NK-92 (cell line): ENCODE results near the gene TRAM2.

Experiments used
- DNase-seq: peaks from one replicate; lab custom pipeline; 2025; ENCODE audit not compliant: unreplicated experiment; lab: John Stamatoyannopoulos, UW

The TRAM2 gene

GRCh38 chr6:52531834-52532233 is 45.0 kb downstream of the TRAM2 start:
- DNase-seq, result no peak

DNA sequence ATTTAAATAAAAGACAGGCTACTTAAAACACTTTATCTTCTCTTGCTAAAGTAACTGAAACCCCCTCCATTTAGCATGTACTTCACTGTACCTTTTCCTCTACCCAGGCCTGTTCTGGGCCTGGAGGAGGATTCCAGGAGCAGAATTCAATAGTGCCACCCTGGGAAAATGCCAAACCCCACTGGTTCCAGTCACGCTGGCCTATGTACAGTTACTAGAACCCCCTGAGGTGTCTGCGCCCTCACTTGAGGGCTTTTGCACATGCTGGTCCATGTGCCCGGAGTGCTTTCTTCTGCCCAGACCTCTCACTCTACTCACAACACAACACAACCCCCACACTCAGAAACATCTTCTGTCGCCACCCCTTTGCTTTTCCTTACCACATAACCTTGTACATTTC is 45.5 kb downstream of the TRAM2 start:
- no peak for DNase-seq

- no peak for DNase-seq
Observed at GRCh38 chr6:52530351-52530750, 46.5 kb downstream of the TRAM2 start.

GRCh38 chr6:52529311-52529710 is 47.5 kb downstream of the TRAM2 start:
- DNase-seq, result no peak

- no peak for DNase-seq
Observed at GRCh38 chr6:52527436-52527835, 49.4 kb downstream of the TRAM2 start.

- DNase-seq, result no peak
Observed at GRCh38 chr6:52526634-52527033, 50.2 kb downstream of the TRAM2 start.

- no peak for DNase-seq
Observed at GRCh38 chr6:52524918-52525317, 51.9 kb downstream of the TRAM2 start.

DNA sequence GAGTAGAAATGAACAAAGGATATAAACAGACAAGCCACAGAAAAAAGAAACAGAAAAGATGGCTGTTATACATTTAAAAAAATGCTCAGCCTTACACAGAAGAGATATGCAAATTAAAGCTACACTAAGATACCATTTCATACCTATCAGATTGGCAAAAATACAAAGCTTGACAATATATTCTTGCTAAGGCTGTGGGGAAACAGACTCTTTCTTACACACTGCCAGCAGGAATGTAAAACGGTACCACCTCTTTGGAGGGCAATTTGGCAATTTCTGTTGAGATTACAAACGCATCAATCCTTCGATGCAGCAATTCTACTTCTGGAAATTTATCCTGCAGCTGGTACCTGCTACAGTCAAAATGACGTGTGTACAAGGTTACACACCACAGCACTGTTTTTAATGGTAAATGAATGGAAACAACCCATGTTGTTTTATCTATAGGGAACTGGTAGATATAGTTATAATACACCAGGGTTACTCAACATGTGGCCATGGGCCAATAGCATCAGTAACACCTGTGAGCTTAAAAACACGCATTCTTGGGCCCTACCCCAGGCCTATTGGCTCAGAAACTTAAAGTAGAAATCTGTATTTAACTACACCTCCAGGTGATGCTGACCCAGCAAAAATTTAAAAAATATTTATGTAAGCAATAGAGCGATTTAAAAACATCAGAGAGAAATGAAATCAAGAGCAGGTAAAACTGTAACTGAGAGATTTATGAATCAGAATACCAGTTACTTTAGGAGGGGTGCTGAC is 53.3 kb downstream of the TRAM2 start:
- no peak for DNase-seq

DNA sequence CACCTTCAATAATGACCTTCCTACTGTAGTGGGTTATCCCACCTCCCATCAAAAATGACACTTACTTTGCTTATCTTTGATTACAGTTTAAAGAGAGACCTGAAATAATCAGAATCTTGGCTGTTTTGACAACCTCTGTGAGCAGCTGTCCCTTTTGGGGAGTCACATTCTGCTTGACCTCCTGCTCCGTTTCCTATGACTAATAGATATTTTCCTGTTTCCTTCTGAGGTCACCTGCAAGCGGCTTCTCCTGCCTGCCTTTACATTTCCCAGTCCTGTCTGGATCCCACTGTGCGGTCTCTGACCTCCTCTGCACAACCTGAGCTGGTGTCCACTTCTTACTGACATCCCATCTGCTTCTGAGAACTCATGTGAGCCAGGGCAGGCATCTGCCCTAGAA is 54.2 kb downstream of the TRAM2 start:
- DNase-seq, result no peak

- no peak for DNase-seq
Observed at GRCh38 chr6:52522151-52522626, 54.7 kb downstream of the TRAM2 start.

- no peak for DNase-seq
Observed at GRCh38 chr6:52519618-52520017, 57.2 kb downstream of the TRAM2 start.

DNA sequence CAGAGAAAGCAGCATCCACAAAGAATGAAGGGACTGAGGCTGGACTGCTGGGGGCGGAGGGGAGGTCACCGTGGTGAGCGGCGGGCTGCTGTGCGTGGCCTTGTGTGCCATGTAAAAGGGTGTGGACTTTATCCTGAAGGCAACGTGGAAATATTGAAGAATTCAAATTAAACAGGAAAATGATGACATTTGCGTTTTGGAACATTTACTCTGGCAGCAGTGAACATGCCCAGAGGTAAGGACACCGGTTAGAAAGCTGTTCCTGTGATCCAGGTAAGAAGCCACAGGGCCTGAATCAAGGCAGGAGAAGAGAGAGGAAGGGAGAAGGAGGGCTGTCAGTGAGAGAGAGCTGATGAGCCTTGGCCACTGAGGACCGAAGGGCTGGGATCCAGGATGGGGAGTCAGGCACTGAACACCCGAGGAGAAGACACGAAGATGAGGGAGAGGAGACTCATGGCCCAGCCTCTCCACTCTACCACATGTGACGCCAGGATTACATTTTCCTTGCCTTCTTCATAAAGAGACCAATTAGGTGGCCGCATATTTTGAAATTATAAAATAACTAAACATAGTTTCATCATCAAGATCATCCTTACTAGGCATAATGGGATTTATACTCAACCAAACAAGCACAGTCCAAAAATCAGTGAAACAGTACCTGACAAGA is 58.4 kb downstream of the TRAM2 start:
- DNase-seq, result no peak

DNA sequence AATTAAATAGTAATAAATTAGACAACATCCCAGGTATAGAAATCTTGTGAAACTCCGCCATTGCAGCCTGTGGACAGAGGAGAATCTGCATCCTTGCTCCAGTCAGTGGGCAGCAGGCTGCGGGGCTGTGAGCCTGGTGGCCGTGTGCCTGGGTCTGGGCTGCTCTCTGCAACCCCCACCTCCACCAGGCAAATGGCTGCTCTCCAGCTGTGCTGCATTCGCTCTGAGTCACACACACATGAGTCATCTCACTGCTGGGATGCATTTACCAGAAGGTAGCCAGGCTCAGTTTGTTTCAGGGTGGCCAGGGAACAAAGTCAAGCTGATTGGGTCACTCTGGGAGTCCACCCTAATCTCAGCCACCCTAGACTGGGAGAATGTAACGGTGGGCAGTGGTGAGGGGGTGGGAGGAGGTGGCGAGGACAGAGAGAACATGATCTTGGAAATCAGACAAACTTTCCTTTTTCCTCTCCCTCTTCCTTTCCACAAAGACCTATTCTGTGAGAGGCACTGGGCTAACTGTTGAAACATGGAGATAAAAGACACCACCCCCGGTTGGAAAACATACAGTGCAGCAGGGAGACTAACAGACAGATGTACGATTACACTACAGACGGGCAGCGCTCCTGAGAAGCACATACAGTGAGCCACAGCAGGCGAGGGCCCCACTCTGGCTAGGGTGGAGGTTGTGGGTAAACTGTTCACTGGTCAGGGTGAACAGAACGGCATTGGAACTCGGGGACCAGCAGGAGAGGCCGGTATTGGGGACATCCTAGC is 59.2 kb downstream of the TRAM2 start:
- no peak for DNase-seq

- DNase-seq, result no peak
Observed at GRCh38 chr6:52516943-52517342, 59.9 kb downstream of the TRAM2 start.

DNA sequence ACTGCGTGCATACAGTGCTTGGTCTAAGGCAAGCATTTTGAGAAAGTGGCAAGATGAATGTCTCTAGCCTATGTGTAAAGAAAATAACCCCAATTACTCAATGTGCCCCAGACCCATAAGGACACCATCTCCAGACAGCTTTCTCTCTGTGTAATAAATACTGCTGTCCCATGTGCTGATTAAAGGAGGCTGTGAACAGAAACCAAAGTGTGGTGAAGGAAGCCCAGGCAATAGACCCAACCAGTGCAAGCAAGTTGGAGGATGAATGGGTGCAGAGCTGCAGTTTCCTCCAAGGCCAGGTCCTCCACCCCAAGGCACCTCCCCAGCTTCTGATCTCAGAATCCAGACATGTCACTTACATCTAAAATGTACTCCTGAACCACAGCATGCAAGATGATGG is 60.6 kb downstream of the TRAM2 start:
- DNase-seq, result no peak

GRCh38 chr6:52515219-52515960 is 61.5 kb downstream of the TRAM2 start:
- no peak for DNase-seq

DNA sequence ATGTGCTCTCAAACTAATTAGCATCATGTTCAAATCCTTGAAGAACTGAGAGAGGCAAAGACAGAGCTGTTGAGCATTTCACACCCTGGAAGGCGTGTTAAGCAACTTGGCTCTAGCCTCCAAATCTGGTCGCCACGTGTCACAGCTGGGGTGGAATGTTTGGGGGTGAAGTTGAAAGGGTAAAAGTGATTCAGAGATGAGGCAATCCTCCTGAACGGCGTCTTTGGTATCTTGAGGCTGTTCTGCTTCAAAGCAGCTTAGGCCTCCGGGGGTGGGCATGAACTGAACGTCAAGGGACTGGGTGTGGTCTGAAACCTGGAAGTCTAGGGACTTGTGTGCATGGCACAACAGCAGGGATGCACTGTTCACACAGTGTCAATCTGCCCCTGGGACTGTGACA is 62.3 kb downstream of the TRAM2 start:
- peak; percentile 11 for DNase-seq

- no peak for DNase-seq
Observed at GRCh38 chr6:52513896-52514295, 63.0 kb downstream of the TRAM2 start.

GRCh38 chr6:52513464-52513863 is 63.4 kb downstream of the TRAM2 start:
- DNase-seq, result no peak

DNA sequence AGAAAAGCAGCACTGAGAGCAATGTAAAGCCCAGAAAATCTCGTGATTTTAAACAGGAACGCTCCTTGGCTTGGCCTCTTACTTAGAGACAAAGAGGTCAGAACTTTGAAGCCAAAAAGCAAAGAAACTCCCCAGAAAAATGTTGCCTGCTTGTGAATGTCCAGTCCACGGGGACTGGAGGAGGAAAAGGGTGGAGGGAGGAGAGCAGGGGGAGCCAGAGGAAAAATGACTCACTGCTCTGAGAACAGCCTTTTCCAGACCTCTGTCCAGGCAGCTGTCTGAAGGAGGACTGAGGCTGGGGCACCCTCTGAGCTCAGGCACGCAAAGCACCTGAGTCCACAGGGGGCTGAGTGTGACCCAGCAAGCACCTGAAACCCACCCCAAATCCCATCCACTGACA is 64.7 kb downstream of the TRAM2 start:
- DNase-seq, result no peak

- no peak for DNase-seq
Observed at GRCh38 chr6:52511572-52512151, 65.2 kb downstream of the TRAM2 start.
